Sigmoid colon (tissue), 7 donors: ENCODE data around the gene CELA2B. TPM values are rescaled to one million over a fixed set of nuclear protein-coding genes. Genes with fewer than 3 reads are reported as not detected.
A peak's percentile ranks its signal among the peaks of the same experiment; 100 is the strongest.

Experiments used
- DNase-seq: peaks from one replicate; pipeline ENCODE4 v3.0.0-alpha.2; 2019
- H3K27ac ChIP-seq, 4 donors: fragments of 200-600 bp; sonication (generic); one replicate each; pipeline ENCODE4 v1.5.1; 2016 to 2019; ENCODE audit warnings: mild to moderate bottlenecking in 1 of 4
- H3K27me3 ChIP-seq, 3 donors: fragments of 200-600 bp; sonication (generic); one replicate each; pipeline ENCODE4 v1.5.1; 2019; ENCODE audit warnings: mild to moderate bottlenecking in 1 of 3
- H3K36me3 ChIP-seq, 4 donors: fragments of 200-600 bp; sonication (generic); one replicate each; pipeline ENCODE4 v1.5.1; 2016 to 2019
- H3K4me1 ChIP-seq, 4 donors: fragments of 200-600 bp; sonication (generic); one replicate each; pipeline ENCODE4 v1.5.1; 2017 to 2019
- H3K4me3 ChIP-seq, 4 donors: fragments of 200-600 bp; sonication (generic); one replicate each; pipeline ENCODE4 v1.5.1; 2017 to 2019; ENCODE audit warnings: mild to moderate bottlenecking in 2 of 4, moderate library complexity in 1 of 4
- H3K9me3 ChIP-seq, 4 donors: fragments of 200-600 bp in 3 of 4; sonication (generic) in 3 of 4; one replicate each; pipeline versions ENCODE4 v1.5.1 to v1.6.1; 2013 to 2019
- EP300 ChIP-seq, 4 donors: sonication (generic); formaldehyde crosslinking; IDR thresholded peaks; one replicate each; pipeline ENCODE4 v1.6.1; 2017; ENCODE audit warnings: antibody characterized with exemption in 4 of 4
- POLR2A ChIP-seq, 2 donors: fragments of 450-650 bp; IDR thresholded peaks; one replicate each; pipeline ENCODE4 v1.6.1; 2016; ENCODE audit warnings: antibody characterized with exemption in 2 of 2, mild to moderate bottlenecking in 2 of 2, moderate library complexity in 2 of 2
- POLR2AphosphoS5 ChIP-seq, 4 donors: sonication (generic); formaldehyde crosslinking; IDR thresholded peaks; one replicate each; pipeline ENCODE4 v1.6.1; 2017; ENCODE audit warnings: antibody characterized with exemption in 4 of 4
- WGBS, 2 donors: extraction: QIAGEN DNeasy Blood & Tissue Kit; methylation state at CpG; one replicate each; pipeline ENCODE4 v1.1.7; 2013; 5-methylcytosine and 5-hydroxymethylcytosine counted together
- intact Hi-C: fragments of 100-400 bp; cut with DNase I; formaldehyde crosslinking; loops from one replicate; pipeline ENCODE4 v1.15.1; 2023
- polyA plus RNA-seq, 3 donors: library from polyadenylated mRNA; stranded (reverse); fragments of 200-250 nt; gene quantifications; one replicate each; pipeline ENCODE4 v1.2.3, GENCODE V29; 2013
- total RNA-seq, 4 donors: library from RNA; depleted of rRNA; stranded (reverse); fragments of >200 nt; gene quantifications; one replicate each; pipeline ENCODE4 v1.1.0, GENCODE V29; 2016
- TF ChIP-seq, protein P1 (sequence below), 4 experiments: fragments of 450-650 bp in 3 of 4; fragments of 200-600 bp in 1 of 4; IDR thresholded peaks; one replicate each; pipeline ENCODE4 v1.5.1; 2016 to 2019; ENCODE audit warnings: antibody characterized with exemption in 4 of 4, mild to moderate bottlenecking in 3 of 4, moderate library complexity in 2 of 4
- donor health status: healthy with polysubstance abuse.
- donor health status: Bipolar disorder and iron deficiency.
- donor health status: healthy.

CELA2B gene
- total and polyA plus RNA-seq, 7 donors, result not detected

DNA sequence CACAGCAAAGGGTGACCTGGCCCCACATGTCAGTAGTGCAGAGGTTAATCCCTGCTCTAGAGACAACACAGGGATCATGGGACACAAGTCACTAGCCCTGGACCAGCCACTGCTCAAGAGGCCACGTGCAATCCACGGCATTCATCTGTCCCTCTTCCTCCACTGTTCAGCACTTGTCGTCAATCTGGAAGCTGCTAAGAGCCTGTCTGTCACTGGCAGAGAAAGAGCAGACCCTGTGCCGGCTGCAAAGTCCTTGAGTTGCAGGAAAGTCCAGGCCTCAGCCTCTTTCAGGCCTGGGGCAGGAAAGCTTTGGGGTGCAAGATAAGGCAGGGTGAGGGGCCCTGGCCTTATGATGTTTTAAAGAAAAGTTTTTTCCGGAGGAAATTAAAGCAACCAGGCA, 16.7 kb downstream of the CELA2B start:
- intact Hi-C loops, result no loop called here
- H3K9me3 ChIP-seq, result no peaks in the 10 kb centered on the region

DNA sequence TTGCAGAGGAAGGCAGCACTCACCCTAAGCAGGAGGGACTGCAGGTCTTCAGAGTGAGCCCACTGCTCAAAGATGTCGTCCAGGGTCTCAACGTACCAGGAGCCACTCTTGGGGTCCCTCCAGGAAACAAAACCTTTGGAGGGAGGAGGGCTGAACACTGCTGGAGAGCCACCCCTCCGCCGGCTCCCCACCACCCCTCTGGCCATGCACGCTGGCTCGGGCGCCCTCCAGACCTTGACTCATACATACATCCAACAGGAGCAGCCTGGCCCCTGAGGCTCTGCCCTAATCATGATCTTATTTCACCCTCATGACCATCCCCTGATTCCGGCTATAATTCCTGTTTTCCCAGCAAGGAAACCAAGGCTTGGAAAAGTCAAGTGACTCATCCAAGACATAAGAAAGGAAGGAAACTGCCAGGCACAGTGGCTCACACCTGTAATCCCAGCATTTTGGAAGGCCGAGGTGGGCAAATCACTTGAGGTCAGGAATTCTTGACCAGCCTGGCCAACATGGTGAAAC, 18.0 kb downstream of the CELA2B start:
- WGBS, 2 donors, result 88 to 97% methylated on average over 9 of the region's 9 CpGs
- Histone ChIP-seq H3K4me3 (no peak overlapping the region), H3K27ac (no peak overlapping the region), H3K9me3 (no peaks in the 10 kb centered on the region), H3K36me3 (peaks cover 0 to 50% (median 16%) of the 10 kb centered on the region in 4 donors), H3K4me1 (no peaks in the 10 kb centered on the region), H3K27me3 (no peaks in the 10 kb centered on the region)
- no peak for DNase-seq
- TF ChIP-seq POLR2AphosphoS5 (IDR thresholded peaks at IDR 0.05), result no peak
- no peak for TF ChIP-seq POLR2A (IDR thresholded peaks at IDR 0.05)
- TF ChIP-seq, protein P1, sequence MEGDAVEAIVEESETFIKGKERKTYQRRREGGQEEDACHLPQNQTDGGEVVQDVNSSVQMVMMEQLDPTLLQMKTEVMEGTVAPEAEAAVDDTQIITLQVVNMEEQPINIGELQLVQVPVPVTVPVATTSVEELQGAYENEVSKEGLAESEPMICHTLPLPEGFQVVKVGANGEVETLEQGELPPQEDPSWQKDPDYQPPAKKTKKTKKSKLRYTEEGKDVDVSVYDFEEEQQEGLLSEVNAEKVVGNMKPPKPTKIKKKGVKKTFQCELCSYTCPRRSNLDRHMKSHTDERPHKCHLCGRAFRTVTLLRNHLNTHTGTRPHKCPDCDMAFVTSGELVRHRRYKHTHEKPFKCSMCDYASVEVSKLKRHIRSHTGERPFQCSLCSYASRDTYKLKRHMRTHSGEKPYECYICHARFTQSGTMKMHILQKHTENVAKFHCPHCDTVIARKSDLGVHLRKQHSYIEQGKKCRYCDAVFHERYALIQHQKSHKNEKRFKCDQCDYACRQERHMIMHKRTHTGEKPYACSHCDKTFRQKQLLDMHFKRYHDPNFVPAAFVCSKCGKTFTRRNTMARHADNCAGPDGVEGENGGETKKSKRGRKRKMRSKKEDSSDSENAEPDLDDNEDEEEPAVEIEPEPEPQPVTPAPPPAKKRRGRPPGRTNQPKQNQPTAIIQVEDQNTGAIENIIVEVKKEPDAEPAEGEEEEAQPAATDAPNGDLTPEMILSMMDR (IDR thresholded peaks at IDR 0.05), result no peak
- TF ChIP-seq EP300 (IDR thresholded peaks at IDR 0.05), result no peak
- intact Hi-C loops, result no loop called here

More for the DNA sequence above, 16.7 kb downstream of the CELA2B start:
- no peaks in the 10 kb centered on the region for H3K27me3 ChIP-seq
- no peaks in the 10 kb centered on the region for H3K4me1 ChIP-seq
- WGBS, 2 donors, result 81 to 89% methylated on average over 5 of the region's 5 CpGs
- DNase-seq, result no peak
- no peak overlapping the region for H3K27ac ChIP-seq
- no peak for TF ChIP-seq POLR2AphosphoS5 (IDR thresholded peaks at IDR 0.05)
- TF ChIP-seq, protein P1 (IDR thresholded peaks at IDR 0.05), result no peak
- TF ChIP-seq POLR2A (IDR thresholded peaks at IDR 0.05), result no peak
- TF ChIP-seq EP300 (IDR thresholded peaks at IDR 0.05), result no peak
- peaks cover 0 to 48% (median 16%) of the 10 kb centered on the region in 4 donors for H3K36me3 ChIP-seq
- no peak overlapping the region for H3K4me3 ChIP-seq

DNA sequence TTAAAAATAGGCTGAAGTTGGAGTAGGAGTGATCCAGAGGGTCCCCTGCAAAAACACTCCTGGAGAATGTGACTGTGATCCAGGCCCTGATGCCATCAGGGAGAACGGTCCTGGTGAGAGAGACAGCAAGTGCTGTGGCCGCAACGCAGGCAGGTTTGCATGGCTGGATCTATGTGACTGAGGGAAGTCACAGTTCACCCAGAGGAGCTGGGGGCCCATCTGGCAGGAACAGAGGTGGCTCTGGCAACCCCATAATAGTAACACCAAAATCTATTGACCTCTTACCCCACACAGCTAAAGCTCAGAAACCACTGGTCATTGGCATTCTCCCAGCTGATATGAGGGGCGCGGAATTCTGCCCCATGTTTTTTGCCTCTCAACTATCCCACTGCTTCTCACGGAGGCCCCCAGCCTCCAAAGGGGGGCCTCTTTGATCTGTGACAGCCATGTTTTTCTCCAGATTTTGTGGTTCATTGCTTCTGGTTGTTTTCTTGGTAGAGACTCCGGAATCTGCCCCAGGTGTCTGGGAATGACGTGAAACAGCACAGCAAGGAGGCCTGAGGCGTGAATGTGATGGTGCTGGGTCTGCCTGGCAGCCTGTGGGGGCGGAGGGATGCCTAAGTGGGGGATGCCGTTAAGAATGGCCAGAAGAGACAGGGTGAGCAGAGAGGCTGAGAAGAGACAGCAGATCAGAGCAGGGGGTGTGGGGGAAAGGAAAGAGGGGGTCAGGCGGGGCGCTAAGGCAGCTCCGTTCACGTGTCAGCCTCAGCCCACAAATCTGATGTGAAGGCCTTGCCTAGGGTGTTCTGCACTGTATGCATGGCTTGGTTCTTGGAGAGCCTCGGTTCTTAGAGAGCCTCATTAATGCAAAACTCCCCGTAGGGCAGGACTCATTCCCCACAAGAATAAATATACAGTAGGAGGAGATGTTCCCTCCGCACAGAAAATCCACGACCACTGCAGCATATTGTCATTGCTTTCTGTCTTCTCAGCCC, 24.6 kb downstream of the CELA2B start:
- Histone ChIP-seq H3K27ac (no peak overlapping the region), H3K9me3 (no peaks in the 10 kb centered on the region), H3K36me3 (peaks cover 0 to 61% (median 7%) of the 10 kb centered on the region in 4 donors), H3K4me1 (peaks cover 0 to 5% (median 0%) of the 10 kb centered on the region in 4 donors), H3K4me3 (no peak overlapping the region), H3K27me3 (no peaks in the 10 kb centered on the region)
- DNase-seq, result no peak
- TF ChIP-seq POLR2AphosphoS5 (IDR thresholded peaks at IDR 0.05), result no peak
- TF ChIP-seq EP300 (IDR thresholded peaks at IDR 0.05), result no peak
- TF ChIP-seq, protein P1 (IDR thresholded peaks at IDR 0.05), result no peak
- 85 to 90% methylated on average over 19 of the region's 19 CpGs for WGBS, 2 donors
- intact Hi-C loops, result no loop called here

DNA sequence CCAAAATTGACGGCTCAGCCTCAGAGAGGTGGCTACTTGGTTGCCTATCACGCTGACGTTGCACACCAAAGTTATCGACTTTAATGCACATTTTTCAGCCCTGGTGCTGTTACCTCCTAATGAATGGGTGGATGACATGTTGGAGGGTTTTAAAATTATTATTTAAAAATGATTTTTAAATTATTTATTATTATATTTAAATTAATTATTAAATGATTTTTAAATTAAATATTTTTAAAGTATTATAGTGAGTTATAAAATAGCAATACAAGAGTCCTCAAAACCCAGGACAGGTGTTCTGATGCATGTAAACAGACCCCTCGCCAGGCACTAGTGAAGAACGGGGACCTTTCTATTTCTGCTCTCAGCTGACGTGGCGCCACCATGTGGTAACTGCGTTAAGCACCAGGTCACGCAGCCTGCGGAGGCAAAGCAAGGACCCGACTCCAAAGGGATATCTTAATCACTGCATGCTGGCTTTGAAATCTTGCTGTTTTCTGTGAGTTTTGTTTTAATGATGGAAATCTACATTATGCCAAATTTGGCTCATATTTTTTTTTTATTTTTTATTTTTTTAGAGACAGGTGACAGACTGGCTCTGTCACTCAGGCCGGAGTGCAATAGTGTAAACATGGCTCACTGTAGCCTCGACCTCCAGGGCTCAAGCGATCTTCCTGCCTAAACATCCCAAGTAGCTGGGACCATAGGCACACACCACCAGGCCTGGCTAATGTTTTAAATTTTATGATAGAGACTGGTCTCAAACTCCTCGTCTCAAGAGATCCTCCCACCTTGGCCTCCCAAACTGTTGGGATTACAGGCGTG, 25.5 kb downstream of the CELA2B start:
- no peak for DNase-seq
- peaks cover 0 to 5% (median 0%) of the 10 kb centered on the region in 4 donors for H3K4me1 ChIP-seq
- no peak for TF ChIP-seq EP300 (IDR thresholded peaks at IDR 0.05)
- TF ChIP-seq, protein P1 (IDR thresholded peaks at IDR 0.05), result peak in 3 of 4 experiments; percentile 11 to 55 (median 39)
- no peak for TF ChIP-seq POLR2AphosphoS5 (IDR thresholded peaks at IDR 0.05)
- H3K27ac ChIP-seq, result no peak overlapping the region
- 53 to 62% methylated on average over 17 of the region's 17 CpGs for WGBS, 2 donors
- H3K4me3 ChIP-seq, result no peak overlapping the region
- H3K27me3 ChIP-seq, result no peaks in the 10 kb centered on the region
- intact Hi-C loops, result no loop called here
- no peaks in the 10 kb centered on the region for H3K9me3 ChIP-seq
- peaks cover 0 to 68% (median 7%) of the 10 kb centered on the region in 4 donors for H3K36me3 ChIP-seq
